SK-N-MC (cell line): ENCODE data around the gene PGAM1.

Source experiments
- DNase-seq: peaks from one replicate; pipeline ENCODE4 v3.0.0-alpha.2; 2011; ENCODE audit warnings: low read depth, low spot score
- H3K27ac ChIP-seq: fragments of 200-600 bp; sonication (generic); 2 replicates; pipeline ENCODE4 v1.5.1; 2016; ENCODE audit warnings: mixed run types
- H3K36me3 ChIP-seq: fragments of 200-600 bp; sonication (generic); 2 replicates; pipeline ENCODE4 v1.6.1; 2017; ENCODE audit warnings: antibody characterized with exemption, low read length, mixed read lengths; ENCODE audit not compliant: insufficient read depth
- H3K4me3 ChIP-seq: fragments of 200-600 bp; sonication (generic); 2 replicates; pipeline ENCODE4 v1.5.1; 2016
- H3K9ac ChIP-seq: fragments of 200-600 bp; sonication (generic); 2 replicates; pipeline ENCODE4 v1.8.0; 2017; ENCODE audit warnings: mixed run types, mixed read lengths; ENCODE audit not compliant: insufficient read length
- H3K9me3 ChIP-seq: fragments of 200-600 bp; sonication (generic); 2 replicates; pipeline ENCODE4 v1.6.1; 2017; ENCODE audit warnings: low read depth, mild to moderate bottlenecking, antibody characterized with exemption, low read length, moderate library complexity, mixed read lengths
- EZH2 ChIP-seq: fragments of 200-600 bp; sonication (generic); IDR thresholded peaks from one replicate; pipeline ENCODE4 v1.6.1; 2017; ENCODE audit warnings: antibody characterized with exemption
- FOXP2 ChIP-seq: optimal IDR thresholded peaks from 2 replicates; pipeline ENCODE3; 2011; ENCODE audit warnings: mild to moderate bottlenecking, moderate library complexity; ENCODE audit not compliant: insufficient read depth; ENCODE audit errors: extremely low read length, control extremely low read depth
- POLR2AphosphoS5 ChIP-seq: IDR thresholded peaks from 2 replicates; pipeline ENCODE4 v1.6.1; 2012; ENCODE audit warnings: mild to moderate bottlenecking, low read depth, low read length, borderline replicate concordance

Gene PGAM1

GRCh38 chr10:97425964-97426775 is at the start of gene PGAM1:
Gene PGAM1 (plus strand): TSS chr10:97426191. CDS start chr10:97426308, 117 bp downstream.
- Histone ChIP-seq H3K4me3 (peak within 1 kb of the TSS; percentile 82), H3K9me3 (no peaks in the 10 kb centered on the region), H3K9ac (peak within 1 kb of the TSS; percentile 89), H3K27ac (peak within 1 kb of the TSS; percentile 70), H3K36me3 (peaks cover 21% of the 10 kb centered on the region)
- TF ChIP-seq POLR2AphosphoS5 (peak; percentile 62; the same call in 1 of the 2 replicates), EZH2 (no peak), FOXP2 (no peak)
- peak; percentile 40 for DNase-seq

- peaks cover 5% of the 10 kb centered on the region; the same call in 1 of the 2 replicates for H3K36me3 ChIP-seq
- TF ChIP-seq POLR2AphosphoS5 (no peak), EZH2 (no peak), FOXP2 (no peak)
- DNase-seq, result no peak
- H3K9me3 ChIP-seq, result no peaks in the 10 kb centered on the region
- H3K9ac ChIP-seq, result no peak overlapping the region
- H3K27ac ChIP-seq, result no peak overlapping the region
- no peak overlapping the region for H3K4me3 ChIP-seq
Measured at GRCh38 chr10:97376413-97376812, 49.6 kb upstream of the PGAM1 start.

GRCh38 chr10:97378933-97379921 is 46.8 kb upstream of the PGAM1 start:
- Histone ChIP-seq H3K36me3 (no peaks in the 10 kb centered on the region; the same call in 1 of the 2 replicates), H3K9ac (no peak overlapping the region), H3K4me3 (no peak overlapping the region), H3K9me3 (no peaks in the 10 kb centered on the region), H3K27ac (no peak overlapping the region)
- TF ChIP-seq EZH2, result no peak
- DNase-seq, result no peak

DNA sequence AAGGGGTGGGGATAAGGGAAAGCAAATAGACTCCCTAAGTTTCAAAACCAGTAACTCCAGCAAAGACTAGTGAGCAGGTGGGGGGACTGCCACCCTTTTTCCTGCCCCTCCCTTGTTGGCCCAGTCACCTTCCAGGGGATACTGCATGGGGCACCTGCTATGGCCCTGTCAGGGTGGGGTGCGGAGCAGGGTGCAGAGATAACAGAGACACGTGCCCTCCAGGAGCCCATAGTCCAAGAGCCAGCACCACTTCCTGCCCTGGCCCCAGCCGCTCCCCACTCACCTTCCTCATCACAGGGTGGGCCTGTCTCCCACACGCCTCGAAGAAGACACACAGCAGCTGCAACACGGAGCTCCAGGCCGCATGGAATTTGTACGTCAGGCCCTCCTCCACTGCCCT is 45.5 kb upstream of the PGAM1 start:
- TF ChIP-seq POLR2AphosphoS5, result no peak
- DNase-seq, result no peak
- Histone ChIP-seq H3K27ac (no peak overlapping the region), H3K4me3 (no peak overlapping the region), H3K9me3 (no peaks in the 10 kb centered on the region), H3K36me3 (no peaks in the 10 kb centered on the region; the same call in 1 of the 2 replicates), H3K9ac (no peak overlapping the region)

- H3K9me3 ChIP-seq, result no peaks in the 10 kb centered on the region
- H3K36me3 ChIP-seq, result no peaks in the 10 kb centered on the region; the same call in 1 of the 2 replicates
- no peak for TF ChIP-seq FOXP2
- no peak for TF ChIP-seq EZH2
- no peak for TF ChIP-seq POLR2AphosphoS5
- H3K4me3 ChIP-seq, result no peak overlapping the region
- no peak for DNase-seq
- H3K9ac ChIP-seq, result no peak overlapping the region
- H3K27ac ChIP-seq, result no peak overlapping the region
Measured at GRCh38 chr10:97381626-97382025, 44.4 kb upstream of the PGAM1 start.

GRCh38 chr10:97383159-97383558 is 42.8 kb upstream of the PGAM1 start:
- TF ChIP-seq EZH2, result no peak
- TF ChIP-seq FOXP2, result no peak
- TF ChIP-seq POLR2AphosphoS5, result no peak
- Histone ChIP-seq H3K4me3 (no peak overlapping the region), H3K27ac (no peak overlapping the region), H3K9ac (no peak overlapping the region), H3K36me3 (peaks cover 2% of the 10 kb centered on the region; the same call in 1 of the 2 replicates), H3K9me3 (no peaks in the 10 kb centered on the region)
- DNase-seq, result no peak

- no peak for DNase-seq
- Histone ChIP-seq H3K9me3 (no peaks in the 10 kb centered on the region), H3K9ac (no peak overlapping the region), H3K36me3 (peaks cover 9% of the 10 kb centered on the region; the same call in 1 of the 2 replicates), H3K4me3 (no peak overlapping the region), H3K27ac (no peak overlapping the region)
- TF ChIP-seq FOXP2, result no peak
- no peak for TF ChIP-seq EZH2
- no peak for TF ChIP-seq POLR2AphosphoS5
Measured at GRCh38 chr10:97384156-97384555, 41.8 kb upstream of the PGAM1 start.

DNA sequence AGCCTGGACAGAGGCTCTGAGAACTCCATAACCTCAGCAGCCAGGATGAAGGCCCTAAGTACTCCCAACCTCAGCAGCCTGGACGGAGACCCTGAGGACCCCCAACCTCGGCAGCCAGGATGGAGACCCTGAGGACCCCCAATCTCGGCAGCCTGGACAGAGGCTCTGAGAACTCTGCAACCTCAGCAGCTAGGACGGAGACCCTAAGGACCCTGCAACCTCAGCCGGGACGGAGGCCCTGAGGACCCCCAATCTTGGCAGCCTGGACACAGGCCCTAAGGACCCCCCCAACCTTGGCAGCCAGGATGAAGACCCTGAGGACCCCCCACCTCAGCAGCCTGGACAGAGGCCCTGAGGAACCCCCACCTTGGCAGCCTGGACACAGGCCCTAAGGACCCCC is 41.4 kb upstream of the PGAM1 start:
- Histone ChIP-seq H3K36me3 (peaks cover 9% of the 10 kb centered on the region; the same call in 1 of the 2 replicates), H3K4me3 (no peak overlapping the region), H3K9ac (no peak overlapping the region), H3K27ac (no peak overlapping the region), H3K9me3 (no peaks in the 10 kb centered on the region)
- no peak for DNase-seq
- no peak for TF ChIP-seq EZH2
- TF ChIP-seq FOXP2, result no peak
- no peak for TF ChIP-seq POLR2AphosphoS5
